Stimulated activated CD8-positive, alpha-beta memory T cell treated with anti-CD3 and anti-CD28 coated beads, Interleukin-12 subunit alpha, Interleukin-12 subunit beta, amount 100 ng/mL, for 24 hours (primary cell): ENCODE data around the gene LRIF1.
"Not testable (repeated sequence)": the region's sequence is repeated elsewhere in the genome, so short reads cannot be mapped to it uniquely, and the experiment has no call there.

Source experiments
- DNase-seq: peaks from one replicate; pipeline ENCODE4 v3.0.0-alpha.2; 2020; ENCODE audit errors: extremely low read depth

LRIF1 gene

GRCh38 chr1:110948038-110948810, 15.5 kb downstream of the LRIF1 start:
- no peak for DNase-seq

GRCh38 chr1:110945626-110946025, 18.1 kb downstream of the LRIF1 start:
- DNase-seq, result no peak

- no peak for DNase-seq
Measured at GRCh38 chr1:110944806-110945205, 18.9 kb downstream of the LRIF1 start.

DNA sequence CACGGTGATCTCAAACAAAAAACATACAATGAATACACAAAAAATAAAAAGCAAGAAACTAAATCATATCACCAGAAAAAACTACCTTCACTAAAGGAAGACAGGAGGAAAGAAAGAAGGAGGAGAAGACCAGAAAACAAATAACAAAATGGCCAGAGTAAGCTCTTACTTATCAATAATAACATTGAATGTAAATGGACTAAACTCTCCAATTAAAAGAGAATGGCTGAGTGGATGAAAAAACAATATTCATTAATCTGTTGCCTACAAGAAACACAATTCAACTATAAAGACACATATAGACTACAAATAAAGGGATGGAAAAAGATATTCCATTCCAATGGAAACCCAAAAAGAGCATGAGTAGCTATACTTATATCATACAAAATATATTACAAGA, 27.2 kb downstream of the LRIF1 start:
- DNase-seq, result no peak

DNA sequence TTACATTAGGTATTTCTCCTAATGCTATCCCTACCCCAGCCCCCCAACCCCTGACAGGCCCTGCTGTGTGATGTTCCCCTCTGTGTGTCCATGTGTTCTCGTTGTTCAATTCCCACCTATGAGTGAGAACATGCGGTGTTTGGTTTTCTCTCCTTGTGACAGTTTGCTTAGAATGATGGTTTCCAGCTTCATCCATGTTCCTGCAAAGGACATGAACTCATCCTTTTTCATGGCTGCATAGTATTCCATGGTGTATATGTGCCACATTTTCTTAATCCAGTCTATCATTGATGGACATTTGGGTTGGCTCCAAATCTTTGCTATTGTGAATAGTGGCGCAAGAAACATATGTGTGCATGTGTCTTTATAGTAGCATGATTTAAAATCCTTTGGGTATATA, 32.6 kb downstream of the LRIF1 start:
- not testable (repeated sequence) for DNase-seq

DNA sequence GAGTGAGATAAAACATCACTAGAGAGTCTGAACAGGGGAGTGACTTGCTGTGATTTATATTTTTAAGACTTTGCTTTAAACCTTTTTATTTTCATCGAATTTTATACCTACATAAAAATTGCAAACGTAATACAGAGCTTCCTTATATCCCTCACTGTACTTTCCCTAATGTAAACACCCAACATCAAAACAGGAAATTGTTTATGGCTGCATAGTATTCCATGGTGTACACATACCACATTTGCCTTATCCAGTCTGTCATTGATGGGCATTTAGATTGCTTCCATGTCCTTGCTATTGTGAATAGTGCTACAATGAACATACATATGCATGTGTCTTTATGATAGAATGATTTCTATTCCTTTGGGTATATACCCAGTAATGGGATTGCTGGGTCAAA, 34.8 kb downstream of the LRIF1 start:
- DNase-seq, result no peak

- DNase-seq, result no peak
Measured at GRCh38 chr1:110928191-110928590, 35.5 kb downstream of the LRIF1 start.

DNA sequence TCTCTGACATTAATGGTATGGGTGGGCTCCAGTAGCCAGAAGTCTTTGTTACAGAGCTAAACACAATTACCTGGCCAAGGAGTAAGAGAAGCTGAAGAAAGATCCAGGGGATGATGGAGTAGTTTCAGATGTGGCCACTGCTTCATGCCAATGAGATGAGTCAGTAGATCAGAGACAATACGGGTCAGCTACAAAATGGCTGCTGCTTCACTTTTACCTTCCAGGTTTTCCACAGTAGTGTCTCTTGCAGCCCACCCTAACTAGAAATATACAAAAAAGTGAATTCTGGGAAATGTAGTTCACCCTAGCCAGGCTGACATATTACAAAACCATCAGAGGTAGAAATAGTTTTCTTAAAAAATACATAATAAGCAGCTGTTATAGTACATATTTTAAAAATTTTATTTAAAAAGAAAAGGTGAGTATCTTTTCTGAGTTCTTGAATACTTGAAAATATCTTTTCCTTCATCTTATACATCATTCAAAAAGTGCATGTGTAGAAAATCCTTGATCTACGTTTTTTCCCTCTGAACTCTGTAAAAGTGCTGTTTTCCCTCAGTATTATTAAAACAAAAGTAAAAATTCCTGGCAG, 36.1 kb downstream of the LRIF1 start:
- DNase-seq, result no peak

- no peak for DNase-seq
Measured at GRCh38 chr1:110921953-110922352, 41.8 kb downstream of the LRIF1 start.

- DNase-seq, result no peak
Measured at GRCh38 chr1:110918016-110918415, 45.7 kb downstream of the LRIF1 start.

GRCh38 chr1:110916669-110917306, 46.9 kb downstream of the LRIF1 start:
- no peak for DNase-seq

DNA sequence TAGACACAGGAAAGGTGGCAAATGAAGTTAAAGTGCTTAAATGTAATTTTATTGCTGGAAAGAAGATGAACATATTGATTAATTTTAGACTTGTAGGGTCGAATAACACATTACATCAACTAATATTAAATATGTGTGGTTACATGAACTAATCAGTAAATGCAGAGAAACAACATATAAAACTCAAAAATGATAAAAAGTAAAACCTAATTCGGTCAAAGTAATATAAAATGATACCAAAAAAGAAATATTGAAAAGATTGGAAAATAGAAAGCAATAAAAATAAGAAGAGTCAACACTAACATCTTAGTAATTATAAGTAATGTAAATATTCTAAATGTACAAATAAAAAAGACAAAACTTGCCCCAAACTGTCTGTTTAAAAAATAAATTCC, 47.5 kb downstream of the LRIF1 start:
- DNase-seq, result no peak

GRCh38 chr1:110915804-110916203, 47.9 kb downstream of the LRIF1 start:
- no peak for DNase-seq

DNA sequence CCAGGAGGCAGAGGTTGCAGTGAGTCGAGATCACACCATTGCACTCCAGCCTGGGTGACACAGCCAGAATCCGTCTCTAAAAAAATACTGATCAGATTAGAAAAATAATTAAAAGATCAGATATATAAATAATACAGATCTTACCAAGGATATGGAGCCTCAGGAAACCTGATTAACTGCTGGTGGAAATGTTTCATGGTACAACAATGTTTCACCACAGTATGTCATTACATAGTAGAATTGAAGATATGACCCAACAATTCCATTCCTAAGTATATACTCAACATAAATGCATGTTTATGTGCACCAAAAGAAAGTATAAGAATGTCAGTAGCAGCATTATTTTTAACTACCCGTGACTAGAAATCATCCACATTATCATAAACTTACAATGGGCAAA, 49.0 kb downstream of the LRIF1 start:
- no peak for DNase-seq

DNA sequence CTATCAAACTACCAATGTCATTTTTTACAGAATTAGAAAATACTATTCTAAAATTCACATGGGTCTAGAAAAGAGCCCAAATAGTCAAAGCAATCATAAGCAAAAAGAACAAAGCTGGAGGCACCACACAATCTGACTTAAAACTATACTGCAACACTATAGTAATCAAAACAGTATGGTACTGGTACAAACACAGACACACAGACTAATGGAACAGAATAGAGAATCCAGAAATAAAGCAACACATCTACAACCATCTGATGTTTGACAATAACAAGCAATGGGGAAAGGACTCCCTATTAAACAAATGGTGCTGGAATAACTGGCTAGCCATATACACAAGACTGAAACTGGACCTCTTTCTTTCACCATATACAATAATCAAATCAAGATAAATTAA, 50.9 kb downstream of the LRIF1 start:
- no peak for DNase-seq

DNA sequence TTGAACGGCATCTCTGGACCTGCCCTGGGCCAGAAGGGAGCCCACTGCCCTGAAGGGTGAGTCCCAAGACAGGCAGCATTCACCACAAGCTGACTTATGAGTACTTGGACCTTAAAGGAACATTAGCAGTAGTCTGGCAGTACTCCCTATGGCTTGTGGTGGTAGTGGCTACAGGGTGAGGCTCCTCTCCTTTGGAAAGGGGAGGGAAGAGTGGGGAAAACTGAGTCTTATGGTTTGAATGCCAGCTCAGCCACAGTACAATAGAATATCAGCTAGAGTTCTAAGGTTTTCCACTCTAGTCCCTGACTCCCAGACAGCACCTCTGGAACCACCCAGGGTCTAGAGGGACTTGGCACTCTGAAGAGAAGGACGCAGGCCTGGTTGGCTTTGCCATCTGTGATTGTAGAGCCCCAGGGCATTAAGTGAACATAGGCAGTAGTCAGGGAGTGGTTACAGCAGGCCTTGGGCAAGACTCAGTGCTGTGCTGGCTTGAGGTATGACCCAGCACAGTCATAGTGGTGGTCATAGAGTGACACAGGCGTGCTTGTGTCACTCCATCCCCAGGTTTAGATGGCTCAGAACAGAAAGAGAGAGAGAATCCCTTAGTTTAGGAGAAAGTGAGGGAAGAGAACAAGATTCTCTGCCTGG, 59.7 kb downstream of the LRIF1 start:
- DNase-seq, result no peak

DNA sequence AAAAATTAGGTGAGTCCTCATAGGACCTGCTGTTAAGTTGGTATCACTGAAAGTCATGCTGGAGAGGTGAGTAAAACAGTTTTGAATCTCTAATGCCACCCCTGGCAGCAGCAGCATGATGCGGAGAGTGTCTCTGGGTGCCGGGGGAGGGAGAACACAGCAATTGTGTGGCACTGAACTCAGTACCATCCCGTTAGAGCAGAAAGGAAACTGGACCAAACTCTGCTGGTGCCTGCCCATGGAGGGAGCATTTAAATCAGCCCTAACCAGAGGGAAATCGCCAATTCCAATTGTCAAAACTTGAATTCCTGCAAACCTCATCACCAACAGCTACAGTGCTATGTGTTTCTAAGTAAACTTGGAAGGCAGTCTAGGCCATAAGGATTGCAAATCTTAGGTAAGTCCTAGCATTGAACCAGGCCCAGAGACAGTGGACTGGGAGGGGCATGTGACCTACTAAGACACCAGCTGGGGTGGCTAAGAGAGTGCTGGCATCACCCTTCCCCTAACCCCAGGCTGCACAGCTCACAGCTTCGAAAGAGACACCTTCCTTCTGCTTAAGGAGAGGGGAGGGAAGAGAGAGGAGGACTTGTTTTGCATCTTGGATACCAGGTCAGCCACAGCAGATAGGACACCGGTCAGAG, 60.8 kb downstream of the LRIF1 start:
- DNase-seq, result no peak

GRCh38 chr1:110899458-110899843, 64.3 kb downstream of the LRIF1 start:
- DNase-seq, result no peak

- DNase-seq, result no peak
Measured at GRCh38 chr1:110898734-110899457, 64.8 kb downstream of the LRIF1 start.

DNA sequence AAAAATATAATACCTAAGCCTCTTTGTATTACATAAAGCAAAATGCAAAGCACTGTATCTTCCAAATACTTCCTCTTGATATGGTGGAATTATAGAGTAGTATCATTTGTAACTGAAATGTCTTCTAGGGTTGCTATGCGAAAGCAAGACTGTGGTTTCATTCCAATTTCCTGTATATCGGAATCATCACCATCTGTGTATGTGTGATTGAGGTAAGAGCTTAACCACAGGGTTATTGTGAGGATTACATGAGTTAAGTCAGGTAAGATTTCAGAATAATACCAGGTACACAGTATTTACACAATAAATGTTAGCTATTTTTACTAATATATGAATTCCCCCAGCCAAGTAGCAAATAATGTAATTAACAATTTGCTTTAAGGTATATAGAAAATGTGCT, 66.0 kb downstream of the LRIF1 start:
- no peak for DNase-seq
